HepG2 (cell line): Measurements from ENCODE around the gene REEP6. TPM values are rescaled to one million over a fixed set of nuclear protein-coding genes. Genes with fewer than 3 reads are reported as not detected.

ENCODE experiments used
- ETV6 ChIP-seq: sonication (generic); formaldehyde crosslinking; conservative IDR thresholded peaks from 2 replicates; pipeline ENCODE4 v1.4.0; 2020; ENCODE audit warnings: missing genetic modification reagents
- FOXA1 ChIP-seq, 2 experiments: fragments of 450-650 bp in 1 of 2; sonication (generic) in 1 of 2; formaldehyde crosslinking in 1 of 2; IDR thresholded peaks; 2 replicates each; pipeline versions ENCODE4 v1.4.0 to v1.6.1; 2016 to 2020; ENCODE audit warnings: missing genetic modification reagents in 1 of 2
- FOXC1 ChIP-seq: sonication (generic); formaldehyde crosslinking; IDR thresholded peaks from 2 replicates; pipeline ENCODE4 v1.8.0; 2022; ENCODE audit warnings: mild to moderate bottlenecking, missing genetic modification reagents, borderline replicate concordance
- GABPA ChIP-seq, 2 experiments: IDR thresholded peaks; 2 replicates each; pipeline ENCODE4 v1.6.1; 2011 to 2016; ENCODE audit warnings: low read depth in 2 of 2, low read length in 1 of 2, missing biosample characterization in 1 of 2, missing genetic modification characterization in 1 of 2
- HMG20B ChIP-seq: conservative IDR thresholded peaks from 2 replicates; pipeline ENCODE4 v1.6.1; 2016; ENCODE audit warnings: missing genetic modification reagents, missing compliant biosample characterization
- KDM4B ChIP-seq: sonication (generic); formaldehyde crosslinking; IDR thresholded peaks from 2 replicates; pipeline ENCODE4 v1.4.0; 2020; ENCODE audit warnings: missing genetic modification reagents
- KLF16 ChIP-seq, 2 experiments: sonication (generic) in 1 of 2; formaldehyde crosslinking in 1 of 2; IDR thresholded peaks; 2 replicates each; pipeline versions ENCODE4 v1.6.1 to v1.8.0; 2016 to 2023; ENCODE audit warnings: missing genetic modification reagents in 2 of 2, missing compliant biosample characterization in 1 of 2
- MXD4 ChIP-seq: IDR thresholded peaks from 2 replicates; pipeline ENCODE4 v1.6.1; 2016; ENCODE audit warnings: mild to moderate bottlenecking, missing biosample characterization, missing genetic modification reagents
- NFYC ChIP-seq: IDR thresholded peaks from 2 replicates; pipeline ENCODE4 v1.6.1; 2016; ENCODE audit warnings: missing genetic modification reagents, missing compliant biosample characterization
- PTBP1 ChIP-seq: fragments of 200-400 bp; formaldehyde crosslinking; IDR thresholded peaks from 2 replicates; pipeline ENCODE4 v1.6.1; 2018; ENCODE audit warnings: low read length, low read depth; ENCODE audit not compliant: poor library complexity, severe bottlenecking
- polyA plus RNA-seq, 8 experiments: library from polyadenylated mRNA; depleted of rRNA in 3 of 8; stranded (reverse) in 7 of 8; unstranded in 1 of 8; fragments of >200 nt; fragmentation: Illumina TruSeq in 4 of 8; extraction: Trizol in 4 of 8; gene quantifications; 2 replicates each; pipeline versions ENCODE4 v1.2.1 to v1.2.3, GENCODE V29; 2011 to 2016; ENCODE audit warnings: low read depth in 4 of 8, missing spikeins in 1 of 8, mixed read lengths in 1 of 8; ENCODE audit not compliant: insufficient read depth in 1 of 8
- total RNA-seq, 5 experiments: library from RNA; depleted of rRNA; stranded (reverse); fragments of >200 nt; fragmentation: Illumina TruSeq; extraction: Trizol; gene quantifications; 2 replicates each; pipeline ENCODE4 v1.2.3, GENCODE V29; 2016; ENCODE audit warnings: low read depth in 1 of 5
- TF ChIP-seq, protein P1 (sequence below): sonication (generic); formaldehyde crosslinking; IDR thresholded peaks from 2 replicates; pipeline ENCODE4 v1.4.0; 2020; ENCODE audit warnings: missing genetic modification reagents, low read depth, mild to moderate bottlenecking, borderline replicate concordance
- TF ChIP-seq, protein P2 (sequence below): sonication (generic); formaldehyde crosslinking; IDR thresholded peaks from 2 replicates; pipeline ENCODE4 v1.4.0; 2020; ENCODE audit warnings: mild to moderate bottlenecking, missing genetic modification reagents, borderline replicate concordance
- TF ChIP-seq, protein P3 (sequence below): sonication (generic); formaldehyde crosslinking; IDR thresholded peaks from 2 replicates; pipeline ENCODE4 v1.4.0; 2020; ENCODE audit warnings: missing genetic modification reagents, borderline replicate concordance
- TF ChIP-seq, protein P4 (sequence below): sonication (generic); formaldehyde crosslinking; IDR thresholded peaks from 2 replicates; pipeline ENCODE4 v1.4.0; 2020; ENCODE audit warnings: missing genetic modification reagents
- TF ChIP-seq, protein P5 (sequence below): IDR thresholded peaks from 2 replicates; pipeline ENCODE4 v1.6.1; 2016

The REEP6 gene
- total and polyA plus RNA-seq, 2 of the 13 experiments (the other 11 are each of a cell fraction or from before 2014, with no cell fraction given) = 10.0 to 28.8 TPM

- no peak for TF ChIP-seq GABPA (IDR thresholded peaks at IDR 0.05; ENCODE audit: low read depth, low read length)
- TF ChIP-seq GABPA (CRISPR knock-in tag; IDR thresholded peaks at IDR 0.05; ENCODE audit: low read depth) = 0 out of 2 replicates have a peak, but pooled peaks have one; percentile 12
- TF ChIP-seq, protein P1, sequence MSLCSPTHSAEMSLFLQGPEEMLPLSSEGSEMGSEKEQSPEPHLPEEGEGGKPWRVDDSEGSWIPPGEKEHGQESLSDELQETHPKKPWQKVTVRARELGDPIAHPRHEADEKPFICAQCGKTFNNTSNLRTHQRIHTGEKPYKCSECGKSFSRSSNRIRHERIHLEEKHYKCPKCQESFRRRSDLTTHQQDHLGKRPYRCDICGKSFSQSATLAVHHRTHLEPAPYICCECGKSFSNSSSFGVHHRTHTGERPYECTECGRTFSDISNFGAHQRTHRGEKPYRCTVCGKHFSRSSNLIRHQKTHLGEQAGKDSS (CRISPR knock-in tag) = no peak
- TF ChIP-seq KDM4B (CRISPR knock-in tag) = no peak
- TF ChIP-seq, protein P2, sequence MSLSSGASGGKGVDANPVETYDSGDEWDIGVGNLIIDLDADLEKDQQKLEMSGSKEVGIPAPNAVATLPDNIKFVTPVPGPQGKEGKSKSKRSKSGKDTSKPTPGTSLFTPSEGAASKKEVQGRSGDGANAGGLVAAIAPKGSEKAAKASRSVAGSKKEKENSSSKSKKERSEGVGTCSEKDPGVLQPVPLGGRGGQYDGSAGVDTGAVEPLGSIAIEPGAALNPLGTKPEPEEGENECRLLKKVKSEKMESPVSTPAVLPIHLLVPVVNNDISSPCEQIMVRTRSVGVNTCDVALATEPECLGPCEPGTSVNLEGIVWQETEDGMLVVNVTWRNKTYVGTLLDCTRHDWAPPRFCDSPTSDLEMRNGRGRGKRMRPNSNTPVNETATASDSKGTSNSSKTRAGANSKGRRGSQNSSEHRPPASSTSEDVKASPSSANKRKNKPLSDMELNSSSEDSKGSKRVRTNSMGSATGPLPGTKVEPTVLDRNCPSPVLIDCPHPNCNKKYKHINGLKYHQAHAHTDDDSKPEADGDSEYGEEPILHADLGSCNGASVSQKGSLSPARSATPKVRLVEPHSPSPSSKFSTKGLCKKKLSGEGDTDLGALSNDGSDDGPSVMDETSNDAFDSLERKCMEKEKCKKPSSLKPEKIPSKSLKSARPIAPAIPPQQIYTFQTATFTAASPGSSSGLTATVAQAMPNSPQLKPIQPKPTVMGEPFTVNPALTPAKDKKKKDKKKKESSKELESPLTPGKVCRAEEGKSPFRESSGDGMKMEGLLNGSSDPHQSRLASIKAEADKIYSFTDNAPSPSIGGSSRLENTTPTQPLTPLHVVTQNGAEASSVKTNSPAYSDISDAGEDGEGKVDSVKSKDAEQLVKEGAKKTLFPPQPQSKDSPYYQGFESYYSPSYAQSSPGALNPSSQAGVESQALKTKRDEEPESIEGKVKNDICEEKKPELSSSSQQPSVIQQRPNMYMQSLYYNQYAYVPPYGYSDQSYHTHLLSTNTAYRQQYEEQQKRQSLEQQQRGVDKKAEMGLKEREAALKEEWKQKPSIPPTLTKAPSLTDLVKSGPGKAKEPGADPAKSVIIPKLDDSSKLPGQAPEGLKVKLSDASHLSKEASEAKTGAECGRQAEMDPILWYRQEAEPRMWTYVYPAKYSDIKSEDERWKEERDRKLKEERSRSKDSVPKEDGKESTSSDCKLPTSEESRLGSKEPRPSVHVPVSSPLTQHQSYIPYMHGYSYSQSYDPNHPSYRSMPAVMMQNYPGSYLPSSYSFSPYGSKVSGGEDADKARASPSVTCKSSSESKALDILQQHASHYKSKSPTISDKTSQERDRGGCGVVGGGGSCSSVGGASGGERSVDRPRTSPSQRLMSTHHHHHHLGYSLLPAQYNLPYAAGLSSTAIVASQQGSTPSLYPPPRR (CRISPR knock-in tag) = no peak
- TF ChIP-seq HMG20B (CRISPR knock-in tag) = no peak
- peak; percentile 91; the same call in 1 of the 2 replicates for TF ChIP-seq FOXC1 (CRISPR knock-in tag)
- peak; percentile 59 for TF ChIP-seq MXD4 (CRISPR knock-in tag)
- no peak for TF ChIP-seq FOXA1 (IDR thresholded peaks at IDR 0.05)
- no peak for TF ChIP-seq FOXA1 (CRISPR knock-in tag; IDR thresholded peaks at IDR 0.05)
- TF ChIP-seq, protein P3, sequence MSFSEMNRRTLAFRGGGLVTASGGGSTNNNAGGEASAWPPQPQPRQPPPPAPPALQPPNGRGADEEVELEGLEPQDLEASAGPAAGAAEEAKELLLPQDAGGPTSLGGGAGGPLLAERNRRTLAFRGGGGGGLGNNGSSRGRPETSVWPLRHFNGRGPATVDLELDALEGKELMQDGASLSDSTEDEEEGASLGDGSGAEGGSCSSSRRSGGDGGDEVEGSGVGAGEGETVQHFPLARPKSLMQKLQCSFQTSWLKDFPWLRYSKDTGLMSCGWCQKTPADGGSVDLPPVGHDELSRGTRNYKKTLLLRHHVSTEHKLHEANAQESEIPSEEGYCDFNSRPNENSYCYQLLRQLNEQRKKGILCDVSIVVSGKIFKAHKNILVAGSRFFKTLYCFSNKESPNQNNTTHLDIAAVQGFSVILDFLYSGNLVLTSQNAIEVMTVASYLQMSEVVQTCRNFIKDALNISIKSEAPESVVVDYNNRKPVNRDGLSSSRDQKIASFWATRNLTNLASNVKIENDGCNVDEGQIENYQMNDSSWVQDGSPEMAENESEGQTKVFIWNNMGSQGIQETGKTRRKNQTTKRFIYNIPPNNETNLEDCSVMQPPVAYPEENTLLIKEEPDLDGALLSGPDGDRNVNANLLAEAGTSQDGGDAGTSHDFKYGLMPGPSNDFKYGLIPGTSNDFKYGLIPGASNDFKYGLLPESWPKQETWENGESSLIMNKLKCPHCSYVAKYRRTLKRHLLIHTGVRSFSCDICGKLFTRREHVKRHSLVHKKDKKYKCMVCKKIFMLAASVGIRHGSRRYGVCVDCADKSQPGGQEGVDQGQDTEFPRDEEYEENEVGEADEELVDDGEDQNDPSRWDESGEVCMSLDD (CRISPR knock-in tag) = no peak
- TF ChIP-seq, protein P4, sequence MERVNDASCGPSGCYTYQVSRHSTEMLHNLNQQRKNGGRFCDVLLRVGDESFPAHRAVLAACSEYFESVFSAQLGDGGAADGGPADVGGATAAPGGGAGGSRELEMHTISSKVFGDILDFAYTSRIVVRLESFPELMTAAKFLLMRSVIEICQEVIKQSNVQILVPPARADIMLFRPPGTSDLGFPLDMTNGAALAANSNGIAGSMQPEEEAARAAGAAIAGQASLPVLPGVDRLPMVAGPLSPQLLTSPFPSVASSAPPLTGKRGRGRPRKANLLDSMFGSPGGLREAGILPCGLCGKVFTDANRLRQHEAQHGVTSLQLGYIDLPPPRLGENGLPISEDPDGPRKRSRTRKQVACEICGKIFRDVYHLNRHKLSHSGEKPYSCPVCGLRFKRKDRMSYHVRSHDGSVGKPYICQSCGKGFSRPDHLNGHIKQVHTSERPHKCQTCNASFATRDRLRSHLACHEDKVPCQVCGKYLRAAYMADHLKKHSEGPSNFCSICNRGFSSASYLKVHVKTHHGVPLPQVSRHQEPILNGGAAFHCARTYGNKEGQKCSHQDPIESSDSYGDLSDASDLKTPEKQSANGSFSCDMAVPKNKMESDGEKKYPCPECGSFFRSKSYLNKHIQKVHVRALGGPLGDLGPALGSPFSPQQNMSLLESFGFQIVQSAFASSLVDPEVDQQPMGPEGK (CRISPR knock-in tag) = peak; percentile 83
- TF ChIP-seq PTBP1 = no peak
- peak in 1 of 2 experiments; percentile 66; a peak in 2 of 4 replicates for TF ChIP-seq KLF16 (CRISPR knock-in tag; IDR thresholded peaks at IDR 0.05)
- TF ChIP-seq, protein P5, sequence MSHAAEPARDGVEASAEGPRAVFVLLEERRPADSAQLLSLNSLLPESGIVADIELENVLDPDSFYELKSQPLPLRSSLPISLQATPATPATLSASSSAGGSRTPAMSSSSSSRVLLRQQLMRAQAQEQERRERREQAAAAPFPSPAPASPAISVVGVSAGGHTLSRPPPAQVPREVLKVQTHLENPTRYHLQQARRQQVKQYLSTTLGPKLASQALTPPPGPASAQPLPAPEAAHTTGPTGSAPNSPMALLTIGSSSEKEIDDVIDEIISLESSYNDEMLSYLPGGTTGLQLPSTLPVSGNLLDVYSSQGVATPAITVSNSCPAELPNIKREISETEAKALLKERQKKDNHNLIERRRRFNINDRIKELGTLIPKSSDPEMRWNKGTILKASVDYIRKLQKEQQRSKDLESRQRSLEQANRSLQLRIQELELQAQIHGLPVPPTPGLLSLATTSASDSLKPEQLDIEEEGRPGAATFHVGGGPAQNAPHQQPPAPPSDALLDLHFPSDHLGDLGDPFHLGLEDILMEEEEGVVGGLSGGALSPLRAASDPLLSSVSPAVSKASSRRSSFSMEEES (CRISPR knock-in tag) = 0 out of 2 replicates have a peak, but pooled peaks have one; percentile 31
- TF ChIP-seq NFYC (CRISPR knock-in tag) = peak; percentile 81
- no peak for TF ChIP-seq ETV6 (CRISPR knock-in tag)
These were observed 469 bp upstream of the REEP6 start, which contains the start of gene PCSK4 (continued) for GRCh38 chr19:1490311-1491113.
